DOHH2 (cell line): ENCODE results near the gene ATP6V0A1.

Source experiments
- H3F3A ChIP-seq: fragments of 200-600 bp; sonication (generic), shearing (Covaris generic); 2 replicates; pipeline ENCODE4 v1.6.0; 2016; ENCODE audit warnings: antibody characterized with exemption, mild to moderate bottlenecking; ENCODE audit not compliant: control insufficient read depth, insufficient read depth
- H3K27ac ChIP-seq: fragments of 200-600 bp; sonication (generic); 2 replicates; pipeline ENCODE4 v1.5.1; 2014; ENCODE audit warnings: low read depth, mild to moderate bottlenecking, low read length, moderate library complexity
- H3K27me3 ChIP-seq: fragments of 200-600 bp; sonication (generic); 2 replicates; pipeline ENCODE4 v1.6.1; 2014; ENCODE audit warnings: mild to moderate bottlenecking, low read length, mixed read lengths; ENCODE audit not compliant: control insufficient read depth
- H3K36me3 ChIP-seq: fragments of 200-600 bp; sonication (generic); 2 replicates; pipeline ENCODE4 v1.6.1; 2014; ENCODE audit warnings: mild to moderate bottlenecking, low read length, moderate library complexity, mixed read lengths; ENCODE audit not compliant: control insufficient read depth
- H3K4me1 ChIP-seq: fragments of 200-600 bp; sonication (generic); 2 replicates; pipeline ENCODE4 v1.6.1; 2014; ENCODE audit warnings: mild to moderate bottlenecking, low read length, mixed read lengths; ENCODE audit not compliant: control insufficient read depth
- H3K4me2 ChIP-seq: fragments of 200-600 bp; sonication (generic); 2 replicates; pipeline ENCODE4 v1.6.0; 2014; ENCODE audit warnings: mild to moderate bottlenecking, low read length, moderate library complexity
- H3K4me3 ChIP-seq: fragments of 200-600 bp; sonication (generic); 2 replicates; pipeline ENCODE4 v1.5.1; 2014; ENCODE audit warnings: mild to moderate bottlenecking, low read length, mixed read lengths
- H3K79me2 ChIP-seq: fragments of 200-600 bp; sonication (generic); 2 replicates; pipeline ENCODE4 v1.6.1; 2014; ENCODE audit warnings: mild to moderate bottlenecking, low read length, mixed read lengths; ENCODE audit not compliant: control insufficient read depth
- H3K9me2 ChIP-seq: fragments of 200-600 bp; sonication (generic); replicated peaks from 2 replicates; pipeline ENCODE4 v1.6.1; 2014; ENCODE audit warnings: mild to moderate bottlenecking, low read length, mixed read lengths; ENCODE audit not compliant: control insufficient read depth
- H3K9me3 ChIP-seq: fragments of 200-600 bp; sonication (generic); 2 replicates; pipeline ENCODE4 v1.6.1; 2014; ENCODE audit warnings: antibody characterized with exemption, low read length, mixed read lengths; ENCODE audit not compliant: control insufficient read depth, insufficient read depth
- H4K20me1 ChIP-seq: fragments of 200-600 bp; sonication (generic); 2 replicates; pipeline ENCODE4 v1.6.0; 2014; ENCODE audit warnings: low read depth, mild to moderate bottlenecking, antibody characterized with exemption, low read length, moderate library complexity; ENCODE audit not compliant: control insufficient read depth, insufficient read depth
- CTCF ChIP-seq: fragments of 200-600 bp; sonication (generic); IDR thresholded peaks from one replicate; pipeline ENCODE4 v1.5.1; 2014; ENCODE audit warnings: antibody characterized with exemption, mild to moderate bottlenecking, low read depth, low read length; ENCODE audit not compliant: poor library complexity, severe bottlenecking
- EZH2phosphoT487 ChIP-seq: fragments of 200-600 bp; sonication (generic); IDR thresholded peaks from 2 replicates; pipeline ENCODE4 v1.6.1; 2017; ENCODE audit warnings: borderline replicate concordance, mild to moderate bottlenecking, antibody characterized with exemption, low read length, moderate library complexity, mixed read lengths

Gene ATP6V0A1

GRCh38 chr17:42562388-42563142 lies 103.9 kb downstream of the ATP6V0A1 start:
- Histone ChIP-seq H3K4me1 (peaks cover 28% of the 10 kb centered on the region), H4K20me1 (no peaks in the 10 kb centered on the region), H3K79me2 (peaks cover 44% of the 10 kb centered on the region), H3K4me3 (peak overlapping the region; percentile 88), H3K4me2 (peak overlapping the region; percentile 73), H3F3A (peaks cover 4% of the 10 kb centered on the region; the same call in 1 of the 2 replicates), H3K27ac (peak overlapping the region; percentile 58), H3K27me3 (no peaks in the 10 kb centered on the region), H3K36me3 (peaks cover 49% of the 10 kb centered on the region), H3K9me3 (no peaks in the 10 kb centered on the region), H3K9me2 (no peaks in the 10 kb centered on the region)
- TF ChIP-seq CTCF (no peak), EZH2phosphoT487 (no peak)

GRCh38 chr17:42563143-42563509 lies 104.4 kb downstream of the ATP6V0A1 start:
- peaks cover 49% of the 10 kb centered on the region for H3K79me2 ChIP-seq
- H3K4me1 ChIP-seq: peaks cover 33% of the 10 kb centered on the region
- H3K27ac ChIP-seq: peak overlapping the region; percentile 58

DNA sequence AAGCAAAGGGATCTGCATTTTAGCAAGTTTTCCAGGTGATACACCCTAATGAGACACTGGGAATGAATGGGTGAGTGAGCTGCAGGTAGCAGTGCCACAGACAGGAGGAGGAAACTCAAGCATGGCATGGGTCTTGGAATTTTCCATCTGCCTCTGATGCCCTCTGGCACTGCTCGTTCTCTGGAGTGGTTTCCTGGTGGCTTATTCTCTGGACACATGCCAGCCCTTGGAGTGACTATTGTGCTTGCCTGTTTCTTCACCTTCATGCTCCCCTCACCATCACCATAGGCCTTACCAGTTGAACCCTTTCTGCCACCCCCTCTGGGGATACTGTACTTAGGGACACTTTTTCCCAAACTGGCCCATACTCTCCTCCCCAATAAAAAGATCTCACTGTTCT lies 104.9 kb downstream of the ATP6V0A1 start:
- H3K36me3 ChIP-seq: peaks cover 54% of the 10 kb centered on the region
- H3K9me3 ChIP-seq: no peaks in the 10 kb centered on the region
- H4K20me1 ChIP-seq: no peaks in the 10 kb centered on the region
- peaks cover 33% of the 10 kb centered on the region for H3K4me1 ChIP-seq
- H3K4me2 ChIP-seq: peak overlapping the region; percentile 73
- no peaks in the 10 kb centered on the region for H3K9me2 ChIP-seq
- H3K79me2 ChIP-seq: peaks cover 52% of the 10 kb centered on the region
- H3F3A ChIP-seq: peaks cover 4% of the 10 kb centered on the region; the same call in 1 of the 2 replicates
- H3K27ac ChIP-seq: peak overlapping the region; percentile 58; the same call in 1 of the 2 replicates
- no peaks in the 10 kb centered on the region for H3K27me3 ChIP-seq
- TF ChIP-seq CTCF: no peak
- no peak for TF ChIP-seq EZH2phosphoT487
- peak overlapping the region; percentile 88 for H3K4me3 ChIP-seq

More at GRCh38 chr17:42563143-42563509, 104.4 kb downstream of the ATP6V0A1 start:
- TF ChIP-seq EZH2phosphoT487 (no peak), CTCF (peak; percentile 23)
- Histone ChIP-seq H3K36me3 (peaks cover 51% of the 10 kb centered on the region), H3K9me3 (no peaks in the 10 kb centered on the region), H3F3A (peaks cover 4% of the 10 kb centered on the region; the same call in 1 of the 2 replicates), H3K9me2 (no peaks in the 10 kb centered on the region), H3K4me3 (peak overlapping the region; percentile 88), H4K20me1 (no peaks in the 10 kb centered on the region), H3K4me2 (peak overlapping the region; percentile 73), H3K27me3 (no peaks in the 10 kb centered on the region)
